Kidney epithelial cell (primary cell): Measurements from ENCODE around the gene TBX4. TPM values are rescaled to one million over a fixed set of nuclear protein-coding genes. Genes with fewer than 3 reads are reported as not detected.
"Not testable (repeated sequence)": the region's sequence is repeated elsewhere in the genome, so short reads cannot be mapped to it uniquely, and the experiment has no call there.

Source experiments
- DNase-seq: peaks from one replicate; pipeline ENCODE4 v3.0.0-alpha.2; 2010; ENCODE audit warnings: low read depth
- H3K27me3 ChIP-seq: 2 replicates; pipeline ENCODE4 v1.6.0; 2011; ENCODE audit warnings: low read length; ENCODE audit not compliant: control insufficient read depth, insufficient read depth
- H3K36me3 ChIP-seq: 2 replicates; pipeline ENCODE4 v1.5.1; 2011; ENCODE audit warnings: low read length; ENCODE audit not compliant: control insufficient read depth, insufficient read depth
- H3K4me3 ChIP-seq: 2 replicates; pipeline ENCODE4 v1.5.1; 2011; ENCODE audit warnings: low read depth, mild to moderate bottlenecking, control low read depth, low read length
- total RNA-seq: library from RNA; depleted of rRNA; stranded (reverse); fragments of >200 nt; gene quantifications from 2 replicates; pipeline ENCODE4 v1.2.3, GENCODE V29; 2015
- TF ChIP-seq, protein P1 (sequence below): IDR thresholded peaks from 2 replicates; pipeline ENCODE4 v1.5.1; 2011; ENCODE audit warnings: mild to moderate bottlenecking, moderate library complexity, low read length, control low read depth, inconsistent platforms; ENCODE audit not compliant: insufficient read depth, poor library complexity, severe bottlenecking

The TBX4 gene
- total RNA-seq, 1 donor from 2014 or later: not detected

DNA sequence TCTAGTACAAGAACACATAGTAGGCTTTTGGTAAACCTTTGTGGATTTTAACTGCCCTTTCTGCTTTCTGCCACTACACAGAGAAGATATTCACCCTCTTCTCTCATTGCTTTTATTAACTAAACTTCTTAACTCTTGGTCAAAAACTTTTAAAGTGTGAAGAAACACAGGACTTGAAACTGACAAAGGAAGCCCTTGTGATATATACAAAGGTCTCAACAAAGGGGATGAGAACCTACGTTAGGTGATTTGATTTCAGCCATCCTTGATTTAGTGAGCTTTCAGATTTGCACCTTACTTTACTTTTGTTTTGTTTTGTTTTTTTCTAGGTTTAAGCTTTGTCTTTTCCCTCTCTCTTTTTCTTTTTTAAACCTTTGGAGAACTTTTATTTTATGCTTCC, 66.9 kb downstream of the TBX4 start:
- H3K4me3 ChIP-seq: no peak overlapping the region
- no peaks in the 10 kb centered on the region for H3K27me3 ChIP-seq
- no peaks in the 10 kb centered on the region for H3K36me3 ChIP-seq
- TF ChIP-seq, protein P1, sequence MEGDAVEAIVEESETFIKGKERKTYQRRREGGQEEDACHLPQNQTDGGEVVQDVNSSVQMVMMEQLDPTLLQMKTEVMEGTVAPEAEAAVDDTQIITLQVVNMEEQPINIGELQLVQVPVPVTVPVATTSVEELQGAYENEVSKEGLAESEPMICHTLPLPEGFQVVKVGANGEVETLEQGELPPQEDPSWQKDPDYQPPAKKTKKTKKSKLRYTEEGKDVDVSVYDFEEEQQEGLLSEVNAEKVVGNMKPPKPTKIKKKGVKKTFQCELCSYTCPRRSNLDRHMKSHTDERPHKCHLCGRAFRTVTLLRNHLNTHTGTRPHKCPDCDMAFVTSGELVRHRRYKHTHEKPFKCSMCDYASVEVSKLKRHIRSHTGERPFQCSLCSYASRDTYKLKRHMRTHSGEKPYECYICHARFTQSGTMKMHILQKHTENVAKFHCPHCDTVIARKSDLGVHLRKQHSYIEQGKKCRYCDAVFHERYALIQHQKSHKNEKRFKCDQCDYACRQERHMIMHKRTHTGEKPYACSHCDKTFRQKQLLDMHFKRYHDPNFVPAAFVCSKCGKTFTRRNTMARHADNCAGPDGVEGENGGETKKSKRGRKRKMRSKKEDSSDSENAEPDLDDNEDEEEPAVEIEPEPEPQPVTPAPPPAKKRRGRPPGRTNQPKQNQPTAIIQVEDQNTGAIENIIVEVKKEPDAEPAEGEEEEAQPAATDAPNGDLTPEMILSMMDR: no peak
- DNase-seq: no peak

DNA sequence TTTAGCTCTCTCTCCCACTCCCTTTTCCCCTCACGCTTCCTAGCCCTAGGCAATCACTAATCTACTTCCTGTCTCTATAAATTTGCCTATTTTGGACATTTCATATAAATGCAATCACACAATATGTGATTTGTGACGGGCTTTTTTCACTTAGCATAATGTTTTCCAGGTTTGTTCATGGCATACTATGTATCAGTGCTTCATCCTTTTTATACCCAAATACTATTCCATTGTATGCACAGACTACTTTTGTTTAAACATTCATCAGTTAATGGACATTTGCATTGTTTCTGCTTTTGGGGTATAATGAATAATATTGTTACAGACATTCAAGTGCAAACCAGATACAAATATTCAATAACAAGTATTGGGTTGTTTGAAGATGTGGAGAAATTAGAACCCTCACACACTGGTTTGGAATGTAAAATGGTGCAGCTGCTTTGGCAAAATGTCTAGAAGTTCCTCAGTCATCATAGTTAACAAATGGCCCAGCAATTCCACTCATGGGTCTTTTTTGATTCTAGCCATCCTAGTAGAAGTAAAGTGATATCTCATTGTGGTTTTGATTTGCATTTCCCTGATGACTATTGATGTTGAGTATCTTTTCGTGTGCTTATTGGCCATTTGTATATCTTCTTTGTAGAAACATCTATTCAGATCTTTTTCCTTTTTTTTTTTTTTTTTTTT, 67.7 kb downstream of the TBX4 start:
- Histone ChIP-seq H3K36me3 (no peaks in the 10 kb centered on the region), H3K4me3 (no peak overlapping the region), H3K27me3 (no peaks in the 10 kb centered on the region)
- TF ChIP-seq, protein P1: no peak
- DNase-seq: no peak

DNA sequence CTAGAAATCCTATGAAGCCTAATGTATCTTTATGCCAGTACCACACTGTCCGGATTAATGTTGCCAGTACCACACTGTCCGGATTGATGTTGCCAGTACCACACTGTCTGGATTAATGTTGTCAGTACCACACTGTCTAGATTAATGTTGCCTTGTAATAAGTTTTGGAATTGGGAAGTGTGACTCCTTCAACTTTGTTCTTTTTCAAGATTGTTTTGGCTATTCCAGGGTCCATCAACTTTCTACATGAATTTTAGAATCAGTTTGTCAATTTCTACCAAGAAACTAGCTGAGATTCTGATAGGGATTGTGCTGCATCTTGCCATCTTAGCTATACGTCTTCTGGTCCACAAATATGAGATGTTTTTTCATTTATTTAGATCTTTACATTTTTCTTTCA, 68.7 kb downstream of the TBX4 start:
- TF ChIP-seq, protein P1: no peak
- Histone ChIP-seq H3K4me3 (no peak overlapping the region), H3K27me3 (no peaks in the 10 kb centered on the region), H3K36me3 (no peaks in the 10 kb centered on the region)
- DNase-seq: no peak

DNA sequence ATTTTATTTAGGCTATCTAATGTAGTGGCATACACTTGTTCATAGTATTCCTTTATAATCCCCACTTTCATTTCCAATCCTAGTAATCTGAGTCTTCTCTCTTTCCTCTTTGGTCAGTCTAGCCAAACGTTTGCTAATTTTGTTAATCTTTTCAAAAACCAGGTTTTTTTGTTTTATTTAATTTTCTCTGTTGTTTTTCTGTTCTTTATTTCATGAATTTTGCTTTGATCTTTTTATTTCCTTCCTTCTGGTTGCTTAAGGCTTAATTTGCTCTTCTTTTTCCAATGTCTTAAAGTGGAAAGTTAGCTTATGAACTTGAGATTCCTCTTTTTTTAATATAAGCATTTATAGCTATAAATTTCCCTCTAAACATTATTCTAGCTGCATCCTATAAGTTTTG, 69.9 kb downstream of the TBX4 start:
- Histone ChIP-seq H3K27me3 (no peaks in the 10 kb centered on the region), H3K36me3 (no peaks in the 10 kb centered on the region), H3K4me3 (no peak overlapping the region)
- TF ChIP-seq, protein P1: no peak
- DNase-seq: no peak

DNA sequence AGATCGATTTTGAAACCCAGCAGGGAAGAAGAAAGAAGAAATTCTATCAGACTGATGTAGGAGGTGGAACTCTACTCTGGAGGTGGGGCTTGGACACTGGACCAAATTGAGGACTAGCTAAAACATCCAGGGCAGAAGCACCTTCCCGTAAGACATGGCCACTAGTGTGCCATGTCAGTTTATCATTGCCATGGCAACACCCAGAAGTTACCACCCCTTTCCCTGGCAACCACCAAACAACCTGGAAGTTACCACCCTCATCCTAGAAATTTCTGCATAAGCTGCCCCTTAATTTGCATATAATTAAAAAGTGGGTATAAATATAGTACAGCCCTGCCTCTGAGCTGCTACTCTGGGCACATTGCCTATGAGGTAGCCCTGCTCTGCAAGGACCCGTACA, 72.1 kb downstream of the TBX4 start:
- TF ChIP-seq, protein P1: no peak

DNA sequence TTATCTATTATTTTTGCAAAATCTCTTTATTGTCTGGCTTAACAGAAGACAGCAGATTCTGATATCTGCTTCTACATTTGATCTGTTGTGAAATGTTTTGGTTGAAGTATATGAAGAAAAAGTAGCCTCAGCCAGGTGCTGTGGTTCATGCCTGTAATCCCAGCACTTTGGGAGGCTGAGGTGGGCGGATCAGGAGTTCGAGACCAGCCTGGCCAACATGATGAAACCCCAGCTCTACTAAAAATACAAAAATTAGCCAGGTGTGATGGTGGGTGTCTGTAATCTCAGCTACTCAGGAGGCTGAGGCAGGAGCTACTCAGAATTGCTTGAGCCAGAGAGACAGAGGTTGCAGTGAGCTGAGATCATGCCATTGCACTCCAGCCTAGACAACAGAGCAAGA, 75.2 kb downstream of the TBX4 start:
- not testable (repeated sequence) for H3K4me3 ChIP-seq, H3K36me3 ChIP-seq, H3K27me3 ChIP-seq, DNase-seq

More for the DNA sequence above, 72.1 kb downstream of the TBX4 start:
- no peaks in the 10 kb centered on the region for H3K36me3 ChIP-seq
- H3K27me3 ChIP-seq: no peaks in the 10 kb centered on the region
- no peak overlapping the region for H3K4me3 ChIP-seq
- no peak for DNase-seq
